ENCODE data around the gene ILDR2.

ILDR2 gene

GRCh38 chr1:166975361-166976129 is at the start of gene ILDR2:
Gene ILDR2 (minus strand): TSS chr1:166975540. CDS start chr1:166975268, 272 bp downstream.
- DNase-seq, result peak; percentile 58

GRCh38 chr1:167022384-167022783 is 47.0 kb upstream of the ILDR2 start:
- DNase-seq, result no peak

- DNase-seq, result no peak
Observed at GRCh38 chr1:167016100-167016750, 40.9 kb upstream of the ILDR2 start.

GRCh38 chr1:167013108-167013929 is 38.0 kb upstream of the ILDR2 start:
- DNase-seq, result no peak

GRCh38 chr1:167012570-167012969 is 37.2 kb upstream of the ILDR2 start:
- DNase-seq, result no peak

GRCh38 chr1:167011560-167012191 is 36.3 kb upstream of the ILDR2 start:
- DNase-seq, result no peak

- no peak for DNase-seq
Observed at GRCh38 chr1:167003711-167004110, 28.4 kb upstream of the ILDR2 start.

GRCh38 chr1:167002354-167002753 is 27.0 kb upstream of the ILDR2 start:
- DNase-seq, result no peak

- DNase-seq, result no peak
Observed at GRCh38 chr1:167000546-167000945, 25.2 kb upstream of the ILDR2 start.

- no peak for DNase-seq
Observed at GRCh38 chr1:166999500-167000055, 24.2 kb upstream of the ILDR2 start.

- DNase-seq, result no peak
Observed at GRCh38 chr1:166999075-166999474, 23.7 kb upstream of the ILDR2 start.

GRCh38 chr1:166988974-166989515 is 13.7 kb upstream of the ILDR2 start, which contains the start of gene MAEL:
Gene MAEL (plus strand): TSS chr1:166989280. CDS start chr1:166989353, 73 bp downstream.
- DNase-seq, result no peak

GRCh38 chr1:166981589-166981988 is 6.2 kb upstream of the ILDR2 start:
- DNase-seq, result no peak

GRCh38 chr1:166980818-166981217 is 5.5 kb upstream of the ILDR2 start:
- DNase-seq, result no peak

- DNase-seq, result no peak
Observed at GRCh38 chr1:166980383-166980782, 5.0 kb upstream of the ILDR2 start.

- no peak for DNase-seq
Observed at GRCh38 chr1:166978821-166979220, 3.5 kb upstream of the ILDR2 start.

- no peak for DNase-seq
Observed at GRCh38 chr1:166977951-166978350, 2.6 kb upstream of the ILDR2 start.

- DNase-seq, result no peak
Observed at GRCh38 chr1:166974647-166975345, 544 bp downstream of the ILDR2 start.

GRCh38 chr1:166972826-166973225 is 2.5 kb downstream of the ILDR2 start:
- no peak for DNase-seq

- DNase-seq, result no peak
Observed at GRCh38 chr1:166972193-166972592, 3.1 kb downstream of the ILDR2 start.

GRCh38 chr1:166971252-166971651 is 4.1 kb downstream of the ILDR2 start:
- DNase-seq, result no peak

Measured in 8988T (cell line).